HFF-Myc (cell line): ENCODE data around the gene NUB1.

Source experiments
- DNase-seq: peaks from one replicate; pipeline ENCODE4 v3.0.0-alpha.2; 2011; ENCODE audit warnings: low read depth; ENCODE audit errors: extremely low read depth
- H3K4me3 ChIP-seq: replicated peaks from 2 replicates; pipeline ENCODE4 v1.5.1; 2011; ENCODE audit warnings: low read depth, mild to moderate bottlenecking, control low read depth, low read length
- CTCF ChIP-seq: IDR thresholded peaks from 2 replicates; pipeline ENCODE4 v1.5.1; 2012; ENCODE audit warnings: mild to moderate bottlenecking, low read depth, low read length, control low read depth; ENCODE audit errors: missing control alignments

Gene NUB1

DNA sequence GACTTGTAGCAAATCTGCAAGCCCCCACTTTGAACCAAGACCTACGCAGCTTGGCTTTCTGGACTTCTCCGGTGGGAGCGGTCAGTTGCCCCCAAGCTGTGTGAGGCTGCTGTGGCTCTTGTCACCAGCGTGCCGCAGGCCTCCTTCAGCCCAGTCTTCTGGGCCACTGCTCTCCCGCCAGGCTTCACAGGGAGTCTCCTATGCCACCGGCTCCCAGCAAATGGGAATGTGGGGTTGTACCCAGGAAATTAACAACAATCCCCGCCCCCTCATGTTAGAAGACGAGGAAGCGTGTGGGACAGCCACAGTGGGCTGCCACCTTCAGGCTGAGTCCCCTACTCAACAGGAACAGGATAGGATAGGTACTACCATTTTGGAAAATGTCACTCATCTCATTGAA lies 64.0 kb downstream of the NUB1 start:
- no peak for TF ChIP-seq CTCF
- no peak for DNase-seq
- no peak overlapping the region for H3K4me3 ChIP-seq

GRCh38 chr7:151406051-151406875 lies 64.7 kb downstream of the NUB1 start:
- DNase-seq, result no peak
- no peak for TF ChIP-seq CTCF

GRCh38 chr7:151406886-151407583 lies 65.4 kb downstream of the NUB1 start:
- no peak overlapping the region for H3K4me3 ChIP-seq
- no peak for TF ChIP-seq CTCF
- DNase-seq, result no peak

More at GRCh38 chr7:151406051-151406875, 64.7 kb downstream of the NUB1 start:
- H3K4me3 ChIP-seq, result no peak overlapping the region

- no peak for TF ChIP-seq CTCF
- no peak for DNase-seq
- H3K4me3 ChIP-seq, result no peak overlapping the region
Measured at GRCh38 chr7:151408498-151408838, 66.9 kb downstream of the NUB1 start.

- H3K4me3 ChIP-seq, result no peak overlapping the region
- no peak for TF ChIP-seq CTCF
- DNase-seq, result no peak
Measured at GRCh38 chr7:151408839-151409666, 67.4 kb downstream of the NUB1 start.

- peak within 1 kb of the TSS; percentile 11; the same call in 1 of the 2 replicates for H3K4me3 ChIP-seq
- DNase-seq, result no peak
Measured at GRCh38 chr7:151409667-151410404, 68.2 kb downstream of the NUB1 start, which contains the start of gene WDR86. WDR86 (minus strand) TSS chr7:151410038; CDS start chr7:151409589, 449 bp downstream.

More at GRCh38 chr7:151409667-151410404, 68.2 kb downstream of the NUB1 start, which contains the start of gene WDR86:
- no peak for TF ChIP-seq CTCF
